ENCODE measurements around the gene SLIT2. TPM values are rescaled to one million over a fixed set of nuclear protein-coding genes. Genes with fewer than 3 reads are reported as not detected.

The SLIT2 gene
- polyA plus RNA-seq, 3 donors: 1.2 to 5.2 (median 2.2) TPM

- no peak overlapping the region for H3K27ac ChIP-seq (ENCODE audit: low read depth, low read length)
These were observed 8.0 kb downstream of the SLIT2 start for GRCh38 chr4:20259707-20260106.

GRCh38 chr4:20260821-20261220, 9.1 kb downstream of the SLIT2 start:
- H3K27ac ChIP-seq (ENCODE audit: low read depth, low read length): no peak overlapping the region
- WGBS, 3 donors: 25 to 56% (median 28%) methylated on average over 2 of the region's 2 CpGs

- H3K27ac ChIP-seq (ENCODE audit: low read depth, low read length): no peak overlapping the region
- 85 to 87% (median 86%) methylated on average over 2 of the region's 2 CpGs for WGBS, 3 donors
These were observed 10.5 kb downstream of the SLIT2 start for GRCh38 chr4:20262221-20262620.

DNA sequence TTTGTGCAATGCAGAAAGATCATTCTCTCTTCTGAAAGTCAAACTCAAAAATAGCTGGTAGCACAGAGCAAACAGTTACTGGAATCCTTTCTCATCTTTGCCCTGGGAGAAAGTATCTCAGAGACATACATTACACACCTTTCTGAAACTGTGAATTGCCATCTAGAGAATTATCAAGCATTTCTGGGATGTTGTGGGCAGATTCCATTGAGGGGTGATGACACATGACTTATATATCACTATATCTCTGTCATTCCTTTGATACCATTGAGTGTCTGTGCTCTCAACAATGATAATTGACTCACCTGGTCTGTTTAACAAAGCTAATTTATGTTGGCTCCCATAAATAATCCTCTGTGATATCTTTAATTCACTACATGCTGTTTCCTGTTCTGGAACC, 13.0 kb downstream of the SLIT2 start:
- H3K27ac ChIP-seq (ENCODE audit: low read depth, low read length): no peak overlapping the region

DNA sequence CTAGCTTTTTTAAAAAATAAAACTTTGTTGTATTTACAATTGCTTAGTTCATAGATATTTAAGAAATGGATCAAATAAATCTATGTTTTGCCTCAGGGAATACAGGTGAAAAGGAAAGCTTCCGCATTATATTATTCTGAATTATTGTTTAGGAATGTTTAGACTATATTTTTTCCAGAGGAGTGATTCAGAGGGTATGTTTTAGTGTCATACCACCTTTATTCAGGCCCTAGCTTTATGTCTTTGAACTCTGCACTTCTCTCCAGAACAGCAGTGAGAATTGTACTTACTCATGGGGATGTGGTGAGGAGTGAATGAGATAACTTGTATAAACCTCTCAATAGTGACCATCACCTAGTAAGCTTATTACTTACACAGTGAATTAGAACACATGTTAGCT, 14.0 kb downstream of the SLIT2 start:
- H3K27ac ChIP-seq (ENCODE audit: low read depth, low read length): no peak overlapping the region
- WGBS, 3 donors: 94 to 100% (median 95%) methylated on average over 1 of the region's 1 CpG

DNA sequence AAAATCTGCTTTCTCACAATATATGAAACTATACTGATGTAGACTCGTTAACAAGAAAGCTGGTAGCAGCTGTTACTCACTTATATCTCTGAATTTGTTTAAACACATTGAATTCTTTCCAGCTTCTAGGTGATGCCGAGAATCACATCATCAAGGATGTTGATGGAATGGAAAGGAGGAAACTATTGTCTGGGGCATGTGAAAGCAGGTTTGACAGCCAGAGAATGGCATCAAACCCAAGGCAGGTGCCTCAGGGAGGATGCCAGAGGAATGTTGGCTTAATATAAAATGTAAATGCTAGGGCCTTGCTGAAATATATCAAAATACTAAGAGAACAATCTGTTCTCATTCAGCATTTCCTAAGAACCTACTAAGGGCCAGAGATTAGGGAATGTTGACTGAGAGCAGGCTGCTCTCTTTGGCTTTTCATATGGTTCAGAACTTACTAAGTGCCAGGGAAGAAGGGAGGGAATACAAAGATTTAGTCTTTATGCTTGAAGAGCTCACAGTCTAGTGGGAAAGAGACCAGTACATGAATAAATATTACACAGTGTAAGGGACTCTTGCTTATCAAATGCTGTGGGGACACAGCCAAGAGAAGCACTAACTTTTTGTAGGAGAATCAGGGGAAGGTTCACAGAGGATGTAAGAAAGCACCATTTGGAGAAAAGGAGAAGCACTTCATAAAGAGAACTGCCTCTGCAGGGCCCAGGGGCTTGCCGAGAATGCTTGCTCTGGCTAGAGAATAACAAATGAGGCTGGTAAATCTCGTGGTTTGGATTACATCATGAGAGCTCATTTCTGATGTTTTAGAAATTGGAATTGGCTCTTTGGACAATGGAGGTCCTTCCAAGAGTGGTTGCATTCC, 14.7 kb downstream of the SLIT2 start:
- 51 to 67% (median 54%) methylated on average over 4 of the region's 4 CpGs for WGBS, 3 donors
- no peak overlapping the region for H3K27ac ChIP-seq (ENCODE audit: low read depth, low read length)

GRCh38 chr4:20268028-20268427, 16.3 kb downstream of the SLIT2 start:
- H3K27ac ChIP-seq (ENCODE audit: low read depth, low read length): no peak overlapping the region

DNA sequence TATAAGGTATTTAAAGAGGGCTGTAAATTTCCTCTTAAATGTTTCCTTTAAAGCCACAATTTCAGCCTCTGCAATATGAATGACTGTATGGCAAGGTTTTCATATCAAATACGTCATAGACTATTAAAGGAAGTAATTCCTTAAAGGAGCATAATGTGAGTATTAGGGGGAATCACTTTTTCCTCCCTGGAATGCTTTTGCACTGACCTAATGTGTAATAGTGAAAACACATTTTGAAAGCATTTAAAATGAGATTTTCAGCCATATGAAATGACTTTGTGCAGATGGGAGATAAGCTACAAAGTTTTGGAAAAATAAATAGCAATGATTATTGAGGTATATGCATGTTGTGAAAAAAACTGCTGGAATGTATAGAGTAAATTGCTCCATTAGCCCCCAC, 17.6 kb downstream of the SLIT2 start:
- no peak overlapping the region for H3K27ac ChIP-seq (ENCODE audit: low read depth, low read length)
- 52 to 71% (median 66%) methylated on average over 1 of the region's 1 CpG for WGBS, 3 donors

DNA sequence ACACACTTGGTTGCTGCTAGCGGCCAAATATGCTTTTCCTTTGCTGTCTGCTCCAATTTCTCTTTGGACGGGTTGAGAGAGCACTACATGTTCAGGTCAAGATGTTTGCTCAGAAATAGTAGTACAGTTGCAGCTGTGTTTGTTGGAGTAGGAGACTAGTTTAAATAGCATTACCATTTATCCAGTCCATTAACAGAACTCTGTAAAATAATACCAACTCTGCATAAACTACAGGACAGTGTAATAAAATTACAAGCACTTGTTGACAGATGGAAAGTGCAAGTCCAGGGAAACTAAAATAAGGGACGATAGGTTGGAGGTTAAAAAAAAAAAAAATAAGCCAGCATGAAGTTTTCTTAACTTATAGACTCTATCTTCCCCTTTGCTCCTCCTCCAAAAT, 20.2 kb downstream of the SLIT2 start:
- WGBS, 3 donors: 77 to 79% (median 77%) methylated on average over 3 of the region's 3 CpGs
- H3K27ac ChIP-seq (ENCODE audit: low read depth, low read length): no peak overlapping the region

GRCh38 chr4:20272411-20272872, 20.7 kb downstream of the SLIT2 start:
- 71 to 85% (median 73%) methylated on average over 4 of the region's 4 CpGs for WGBS, 3 donors
- no peak overlapping the region for H3K27ac ChIP-seq (ENCODE audit: low read depth, low read length)

DNA sequence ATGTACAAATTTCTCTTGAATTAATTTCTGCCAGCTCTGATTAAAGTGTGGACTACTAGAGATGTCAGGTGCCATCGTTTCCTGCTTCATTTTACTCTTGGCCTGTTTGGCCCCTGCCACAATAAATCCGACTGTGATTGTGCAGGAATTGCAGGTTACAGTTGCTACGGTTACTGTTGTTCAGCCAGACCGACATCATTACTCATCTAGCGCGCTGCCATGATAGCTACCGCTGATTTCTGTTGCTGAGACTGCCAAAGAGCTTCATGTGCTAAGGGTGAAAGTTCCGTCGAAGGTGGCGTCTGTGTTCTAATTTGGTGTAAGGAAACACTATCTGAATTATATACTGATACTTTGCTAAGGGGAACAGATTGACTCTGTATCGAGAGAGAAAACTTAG, 22.1 kb downstream of the SLIT2 start:
- 71 to 80% (median 79%) methylated on average over 11 of the region's 11 CpGs for whole genome bisulfite sequencing, 3 donors

GRCh38 chr4:20276848-20277247, 25.1 kb downstream of the SLIT2 start:
- no peak overlapping the region for H3K27ac ChIP-seq (ENCODE audit: low read depth, low read length)
- 56 to 59% (median 59%) methylated on average over 5 of the region's 5 CpGs for WGBS, 3 donors

More for the DNA sequence above, 22.1 kb downstream of the SLIT2 start:
- H3K27ac ChIP-seq (ENCODE audit: low read depth, low read length): no peak overlapping the region

- whole genome bisulfite sequencing, 3 donors: 88 to 93% (median 92%) methylated on average over 3 of the region's 3 CpGs
These were observed 26.5 kb downstream of the SLIT2 start for GRCh38 chr4:20278195-20278594.

DNA sequence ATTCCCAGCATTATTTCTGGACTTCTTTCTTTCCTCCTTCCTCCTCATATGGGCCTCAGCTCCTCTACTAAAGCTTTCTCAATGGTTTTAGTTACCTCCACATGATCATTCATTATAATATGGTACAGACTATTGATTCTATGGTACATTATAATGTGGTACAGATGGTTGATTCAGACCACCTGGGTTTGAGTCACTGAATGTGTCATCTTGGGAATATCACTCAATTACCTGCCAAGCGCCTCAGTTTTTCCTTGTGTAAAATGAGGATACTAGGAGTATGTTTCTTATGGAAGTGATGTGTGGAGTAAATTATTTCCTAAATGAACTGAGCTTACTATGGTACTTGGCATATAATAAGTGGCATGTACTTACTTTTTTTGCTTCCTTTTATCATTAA, 27.7 kb downstream of the SLIT2 start:
- WGBS, 3 donors: 90 to 94% (median 94%) methylated on average over 1 of the region's 1 CpG
- no peak overlapping the region for H3K27ac ChIP-seq (ENCODE audit: low read depth, low read length)

More at GRCh38 chr4:20278195-20278594, 26.5 kb downstream of the SLIT2 start:
- H3K27ac ChIP-seq (ENCODE audit: low read depth, low read length): no peak overlapping the region

DNA sequence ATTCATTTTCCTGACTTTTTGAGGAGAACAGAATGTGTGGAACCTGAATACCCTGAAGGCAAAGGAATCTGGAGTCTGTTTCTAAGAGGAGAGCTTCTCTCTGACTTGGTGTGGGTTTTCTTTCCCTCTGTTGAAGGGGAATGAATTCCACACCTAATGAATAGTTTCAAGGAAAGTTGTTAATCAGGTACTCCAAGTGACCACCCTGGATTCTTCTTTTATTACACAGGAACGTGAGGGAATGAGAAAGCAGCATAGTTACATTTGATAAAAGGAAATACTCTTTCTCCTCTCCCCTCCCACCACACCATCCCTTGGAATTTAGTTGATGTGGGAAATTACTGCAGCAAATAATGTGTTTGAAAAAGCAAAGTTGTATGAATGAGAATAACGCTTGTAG, 29.7 kb downstream of the SLIT2 start:
- H3K27ac ChIP-seq (ENCODE audit: low read depth, low read length): no peak overlapping the region
- 32 to 47% (median 33%) methylated on average over 2 of the region's 2 CpGs for WGBS, 3 donors

DNA sequence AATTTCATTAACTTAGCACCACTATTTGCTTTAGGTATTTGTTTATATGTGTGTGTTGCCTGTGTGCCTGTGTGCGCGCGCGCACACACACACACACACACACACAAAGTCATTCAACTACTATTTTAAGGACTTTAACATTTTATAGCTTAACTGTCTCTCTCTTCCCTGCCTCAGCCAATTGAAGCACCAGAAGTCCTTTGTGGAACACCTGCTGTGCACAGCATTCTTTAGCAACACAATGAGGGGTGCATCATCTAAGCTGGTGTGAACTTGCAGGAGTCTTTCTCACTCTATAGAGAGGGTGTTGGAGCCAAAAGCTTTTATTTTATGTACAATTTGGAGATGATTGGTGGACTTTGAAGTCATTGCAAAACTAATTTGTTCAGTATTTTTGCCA, 31.3 kb downstream of the SLIT2 start:
- 84 to 92% (median 87%) methylated on average over 4 of the region's 4 CpGs for WGBS, 3 donors
- no peak overlapping the region for H3K27ac ChIP-seq (ENCODE audit: low read depth, low read length)

DNA sequence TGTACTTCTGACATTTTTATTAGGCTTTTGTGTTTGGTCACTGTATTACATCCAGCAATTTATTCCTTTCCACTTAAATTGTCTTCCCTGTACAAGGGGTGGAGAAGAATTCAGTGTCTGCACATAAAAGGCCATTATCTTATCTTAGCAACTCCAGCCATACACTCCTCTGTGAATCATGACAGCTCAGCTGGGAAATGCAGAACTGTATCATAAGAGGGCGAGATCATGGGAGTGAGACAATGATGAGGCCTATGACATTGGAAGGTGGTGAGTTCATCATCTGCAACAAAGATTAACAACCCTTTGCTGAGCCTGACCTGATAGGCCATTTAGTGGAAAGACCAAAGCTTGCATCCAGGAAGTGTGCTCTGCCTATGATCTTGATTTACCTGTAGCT, 33.3 kb downstream of the SLIT2 start:
- WGBS, 3 donors: 58 to 85% (median 77%) methylated on average over 1 of the region's 1 CpG
- H3K27ac ChIP-seq (ENCODE audit: low read depth, low read length): no peak overlapping the region

GRCh38 chr4:20287246-20287645, 35.5 kb downstream of the SLIT2 start:
- H3K27ac ChIP-seq (ENCODE audit: low read depth, low read length): no peak overlapping the region
- 91 to 93% (median 92%) methylated on average over 2 of the region's 2 CpGs for WGBS, 3 donors

GRCh38 chr4:20288047-20288650, 36.4 kb downstream of the SLIT2 start:
- WGBS, 3 donors: 83 to 86% (median 84%) methylated on average over 8 of the region's 8 CpGs
- H3K27ac ChIP-seq (ENCODE audit: low read depth, low read length): no peak overlapping the region
